Jurkat, Clone E6-1 (cell line): Measurements from ENCODE around the gene REL.

Source experiments
- DNase-seq: peaks from one replicate; pipeline ENCODE4 v3.0.0-alpha.2; 2011; ENCODE audit warnings: low read depth, low spot score
- H3K4me3 ChIP-seq: 2 replicates; pipeline ENCODE4 v1.5.1; 2011; ENCODE audit warnings: mild to moderate bottlenecking, low read length, control low read depth, moderate library complexity

The REL gene

GRCh38 chr2:60957224-60957623 is 75.8 kb downstream of the REL start:
- DNase-seq: no peak
- H3K4me3 ChIP-seq: no peak overlapping the region

GRCh38 chr2:60957643-60958042 is 76.3 kb downstream of the REL start:
- DNase-seq: no peak
- no peak overlapping the region for H3K4me3 ChIP-seq

- DNase-seq: no peak
- H3K4me3 ChIP-seq: no peak overlapping the region
Measured at GRCh38 chr2:60958361-60958760, 77.0 kb downstream of the REL start.

- H3K4me3 ChIP-seq: no peak overlapping the region
- DNase-seq: no peak
Measured at GRCh38 chr2:60958800-60959199, 77.4 kb downstream of the REL start.

GRCh38 chr2:60959501-60959900 is 78.1 kb downstream of the REL start:
- no peak overlapping the region for H3K4me3 ChIP-seq

GRCh38 chr2:60960706-60961105 is 79.3 kb downstream of the REL start:
- DNase-seq: no peak
- no peak overlapping the region for H3K4me3 ChIP-seq

More at GRCh38 chr2:60959501-60959900, 78.1 kb downstream of the REL start:
- DNase-seq: no peak

GRCh38 chr2:60961457-60961856 is 80.1 kb downstream of the REL start:
- DNase-seq: no peak

GRCh38 chr2:60962528-60962927 is 81.2 kb downstream of the REL start:
- no peak overlapping the region for H3K4me3 ChIP-seq
- DNase-seq: no peak

More at GRCh38 chr2:60961457-60961856, 80.1 kb downstream of the REL start:
- H3K4me3 ChIP-seq: no peak overlapping the region

GRCh38 chr2:60963190-60963589 is 81.8 kb downstream of the REL start:
- H3K4me3 ChIP-seq: no peak overlapping the region
- no peak for DNase-seq

GRCh38 chr2:60964651-60965498 is 83.5 kb downstream of the REL start:
- H3K4me3 ChIP-seq: no peak overlapping the region
- peak; percentile 72 for DNase-seq

GRCh38 chr2:60965499-60965785 is 84.1 kb downstream of the REL start:
- no peak overlapping the region for H3K4me3 ChIP-seq

GRCh38 chr2:60966507-60967405 is 85.4 kb downstream of the REL start:
- DNase-seq: no peak
- no peak overlapping the region for H3K4me3 ChIP-seq

More at GRCh38 chr2:60965499-60965785, 84.1 kb downstream of the REL start:
- no peak for DNase-seq

GRCh38 chr2:60972889-60973656 is 91.7 kb downstream of the REL start:
- no peak overlapping the region for H3K4me3 ChIP-seq
- no peak for DNase-seq

- no peak for DNase-seq
- H3K4me3 ChIP-seq: no peak overlapping the region
Measured at GRCh38 chr2:60973705-60974104, 92.3 kb downstream of the REL start.

- H3K4me3 ChIP-seq: no peak overlapping the region
Measured at GRCh38 chr2:60974652-60975051, 93.3 kb downstream of the REL start.

More at GRCh38 chr2:60974652-60975051, 93.3 kb downstream of the REL start:
- no peak for DNase-seq
